Activated T-helper 1 cell treated with anti-CD3 and anti-CD28 coated beads, Interleukin-2, amount 50 U/mL, for 16 hours (primary cell): ENCODE results near the gene KRTAP10-2.
"Not testable (repeated sequence)": the region's sequence is repeated elsewhere in the genome, so short reads cannot be mapped to it uniquely, and the experiment has no call there.

Experiments
- DNase-seq, 2 donors: peaks; one replicate each; pipeline ENCODE4 v3.0.0-alpha.2; 2020; ENCODE audit warnings: low read depth in 1 of 2, low spot score in 1 of 2

KRTAP10-2 gene, protein sequence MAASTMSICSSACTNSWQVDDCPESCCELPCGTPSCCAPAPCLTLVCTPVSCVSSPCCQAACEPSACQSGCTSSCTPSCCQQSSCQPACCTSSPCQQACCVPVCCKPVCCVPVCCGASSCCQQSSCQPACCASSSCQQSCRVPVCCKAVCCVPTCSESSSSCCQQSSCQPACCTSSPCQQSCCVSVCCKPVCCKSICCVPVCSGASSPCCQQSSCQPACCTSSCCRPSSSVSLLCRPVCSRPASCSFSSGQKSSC

GRCh38 chr21:44551340-44551961 is at the start of gene KRTAP10-2:
KRTAP10-2 (minus strand) TSS chr21:44551505; CDS start chr21:44551458, 47 bp downstream.
- DNase-seq = no peak

DNA sequence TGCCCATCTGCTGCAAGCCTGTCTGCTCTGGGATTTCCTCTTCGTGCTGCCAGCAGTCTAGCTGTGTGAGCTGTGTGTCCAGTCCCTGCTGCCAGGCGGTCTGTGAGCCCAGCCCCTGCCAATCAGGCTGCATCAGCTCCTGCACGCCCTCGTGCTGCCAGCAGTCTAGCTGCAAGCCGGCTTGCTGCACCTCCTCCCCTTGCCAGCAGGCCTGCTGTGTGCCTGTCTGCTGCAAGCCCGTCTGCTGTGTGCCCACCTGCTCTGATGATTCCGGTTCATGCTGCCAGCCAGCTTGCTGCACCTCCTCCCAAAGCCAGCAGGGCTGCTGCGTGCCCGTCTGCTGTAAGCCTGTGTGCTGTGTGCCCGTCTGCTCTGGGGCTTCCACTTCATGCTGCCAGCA is 49.8 kb upstream of the KRTAP10-2 start:
- DNase-seq = not testable (repeated sequence)

GRCh38 chr21:44600118-44600978 is 49.0 kb upstream of the KRTAP10-2 start, which contains the start of gene KRTAP10-7:
KRTAP10-7 (plus strand) TSS chr21:44600597; CDS start chr21:44600622, 25 bp downstream.
- DNase-seq = not testable (repeated sequence)

GRCh38 chr21:44599264-44600029 is 48.1 kb upstream of the KRTAP10-2 start:
- DNase-seq = no peak

DNA sequence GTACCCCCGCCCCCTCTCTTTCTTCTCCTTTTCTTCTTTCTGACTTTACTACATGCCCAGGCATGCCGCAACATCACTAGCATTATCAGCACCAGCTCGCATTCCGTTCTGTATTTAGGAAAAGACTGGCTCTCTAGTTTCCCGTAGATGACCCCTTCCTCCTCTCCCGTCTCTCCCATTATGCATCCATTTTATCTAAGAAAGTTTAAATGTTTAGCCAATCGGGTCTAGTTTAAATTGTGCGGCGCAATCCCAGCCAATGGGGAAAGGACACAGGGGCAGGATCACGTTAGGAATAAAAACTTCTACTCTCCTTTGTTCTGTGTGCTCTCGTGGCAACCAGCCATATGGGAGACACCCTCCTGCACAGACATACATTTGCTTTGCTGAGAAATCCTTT is 46.8 kb upstream of the KRTAP10-2 start:
- DNase-seq = no peak

DNA sequence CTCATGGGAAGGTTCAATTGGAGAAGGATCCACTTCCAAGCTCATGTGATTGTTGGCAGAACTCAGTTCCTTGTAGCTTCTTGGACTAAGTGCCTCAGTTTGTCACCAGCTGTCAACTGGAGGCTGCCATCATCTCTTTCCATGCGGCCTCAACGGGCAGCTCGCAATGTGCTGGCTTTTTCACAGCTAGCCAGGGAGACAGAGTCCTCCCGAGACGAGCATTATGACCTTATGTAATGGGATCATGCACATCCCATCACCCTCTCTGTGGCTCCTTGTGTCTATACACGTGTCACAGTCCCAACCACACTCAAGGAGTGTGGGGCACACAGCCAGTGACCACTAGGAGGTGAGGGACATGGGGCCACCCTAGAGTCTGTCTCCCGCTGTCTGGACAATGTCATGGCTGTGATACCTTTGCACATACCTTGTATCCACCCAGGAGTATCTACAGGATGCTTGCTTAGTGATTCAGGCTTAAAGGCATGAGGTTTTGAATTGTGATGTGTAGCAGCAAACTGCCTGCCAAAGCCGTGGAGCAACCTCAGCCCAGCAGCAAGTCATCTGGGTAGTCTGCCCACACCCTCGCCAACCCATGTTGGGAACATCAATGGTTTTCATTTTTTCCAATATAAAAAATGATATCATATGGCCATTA is 44.9 kb upstream of the KRTAP10-2 start:
- DNase-seq = no peak

DNA sequence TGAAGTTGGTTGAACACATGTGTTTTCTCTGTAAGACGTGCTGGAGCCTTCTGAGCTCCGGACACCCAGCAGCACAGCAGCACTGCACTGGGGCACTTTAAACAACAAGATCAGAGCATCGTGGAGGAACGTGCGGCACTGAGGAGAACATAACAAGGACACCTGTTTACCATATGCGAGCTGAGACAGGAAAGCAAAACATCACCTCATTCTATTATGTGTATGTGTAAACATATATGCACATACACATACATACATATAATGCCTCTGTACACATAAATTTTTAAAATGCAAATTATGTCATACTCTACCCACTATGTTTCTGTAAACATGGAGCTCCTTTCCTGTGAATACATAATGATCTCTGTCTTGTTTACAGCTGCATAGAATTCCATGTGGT is 44.2 kb upstream of the KRTAP10-2 start:
- no peak for DNase-seq

DNA sequence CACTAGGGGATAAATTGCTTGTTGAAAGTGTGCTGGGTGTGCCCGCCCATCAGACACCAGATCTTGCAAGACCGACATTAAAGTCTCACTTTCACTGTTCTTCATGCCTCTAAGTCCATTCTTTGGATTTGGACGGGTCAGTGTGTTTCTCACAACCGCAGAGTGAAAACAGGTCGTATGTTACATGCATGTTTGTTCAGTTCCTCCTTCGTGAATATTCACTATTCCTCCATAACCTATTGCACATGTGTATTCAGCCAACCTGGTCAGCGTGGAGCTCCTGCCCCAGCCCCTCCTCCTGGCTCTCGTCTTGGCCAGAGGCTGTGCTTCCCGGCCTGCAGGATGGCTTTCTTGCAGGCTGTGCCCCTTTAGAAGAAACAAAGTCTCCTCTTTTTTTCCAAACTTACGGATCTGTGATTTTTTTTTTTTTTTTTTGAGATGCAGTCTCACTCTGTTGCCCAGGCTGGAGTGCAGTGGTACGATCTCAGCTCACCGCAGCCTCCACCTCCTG is 43.2 kb upstream of the KRTAP10-2 start:
- no peak for DNase-seq

- DNase-seq = no peak
These were observed 42.5 kb upstream of the KRTAP10-2 start for GRCh38 chr21:44593598-44594405.

DNA sequence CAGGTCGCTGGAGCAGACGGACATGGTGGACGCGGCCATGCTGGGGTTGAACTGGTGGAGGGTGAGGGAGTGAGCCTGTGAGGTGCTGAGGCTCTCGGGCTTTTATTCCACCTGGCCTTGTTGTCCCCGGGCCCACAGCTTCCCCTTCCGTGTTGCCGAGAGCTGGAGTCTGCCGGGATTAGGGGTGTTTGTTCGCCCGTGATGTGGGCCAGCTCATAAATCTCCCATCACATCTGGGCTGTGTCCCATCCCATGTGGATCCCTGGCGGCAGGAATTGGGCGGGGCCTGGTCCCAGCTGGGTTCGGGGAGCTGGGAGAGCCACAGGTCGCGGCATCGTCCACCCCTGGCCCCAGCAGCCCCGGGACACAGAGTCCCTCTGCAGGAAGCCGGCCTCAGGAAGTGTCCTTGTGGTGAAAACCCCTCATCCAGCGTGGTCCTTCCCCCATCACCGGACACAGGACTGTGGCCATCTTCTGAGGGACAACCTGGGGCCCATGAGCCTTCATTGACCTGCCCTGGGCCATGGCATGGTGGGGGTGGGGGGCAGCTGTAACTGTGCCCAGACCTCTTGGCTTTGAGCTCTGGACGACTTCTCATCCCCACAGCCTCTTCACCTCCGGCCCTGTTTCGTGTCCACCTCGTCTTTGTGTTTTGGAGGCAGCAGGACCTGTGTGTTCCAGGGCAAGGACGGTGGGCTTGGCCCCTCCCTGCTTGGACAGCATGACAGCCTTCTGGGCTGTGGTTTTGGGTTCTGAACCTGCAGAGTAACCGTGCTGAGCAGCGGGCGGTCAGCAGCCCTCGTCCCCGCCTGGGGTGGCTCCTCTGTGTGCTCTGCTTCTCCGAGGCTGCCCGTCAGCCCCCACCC is 41.4 kb upstream of the KRTAP10-2 start, which contains the start of gene KRTAP10-6:
KRTAP10-6 (minus strand) TSS at position 60 of the 866 bp plus-strand sequence; CDS start at position 39, 21 bp downstream.
- no peak for DNase-seq

DNA sequence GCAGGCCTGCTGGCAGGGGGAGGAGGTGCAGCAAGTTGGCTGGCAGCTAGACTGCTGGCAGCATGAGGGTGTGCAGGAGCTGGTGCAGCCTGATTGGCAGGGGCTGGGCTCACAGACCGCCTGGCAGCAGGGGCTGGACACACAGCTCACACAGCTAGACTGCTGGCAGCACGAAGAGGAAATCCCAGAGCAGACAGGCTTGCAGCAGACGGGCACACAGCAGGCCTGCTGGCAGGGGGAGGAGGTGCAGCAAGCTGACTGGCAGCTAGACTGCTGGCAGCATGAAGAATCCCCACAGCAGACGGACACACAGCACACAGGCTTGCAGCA is 40.5 kb upstream of the KRTAP10-2 start:
- DNase-seq = not testable (repeated sequence)

- DNase-seq = not testable (repeated sequence)
These were observed 39.8 kb upstream of the KRTAP10-2 start for GRCh38 chr21:44590897-44591800.

GRCh38 chr21:44590311-44590721 is 39.0 kb upstream of the KRTAP10-2 start:
- no peak for DNase-seq

- no peak for DNase-seq
These were observed 38.4 kb upstream of the KRTAP10-2 start for GRCh38 chr21:44589586-44590305.

DNA sequence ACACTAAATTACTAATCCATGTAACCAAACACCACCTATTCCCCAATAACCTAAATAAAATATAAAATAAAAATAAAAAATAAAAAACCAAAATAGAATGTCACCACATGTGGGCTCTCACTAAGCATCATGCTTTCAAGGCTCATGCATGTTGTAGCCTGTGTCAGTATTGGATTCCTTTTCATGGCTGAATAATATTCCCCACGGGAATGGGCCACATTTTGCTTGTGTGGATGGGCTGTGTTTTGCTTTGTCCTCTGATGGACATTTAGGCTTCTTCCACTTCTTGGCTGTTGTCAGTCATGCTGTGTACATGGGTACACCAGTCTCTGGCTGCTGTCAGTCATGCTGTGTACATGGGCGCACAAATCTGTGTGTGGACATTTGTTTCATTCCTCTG is 37.8 kb upstream of the KRTAP10-2 start:
- DNase-seq = no peak

GRCh38 chr21:44585892-44586291 is 34.6 kb upstream of the KRTAP10-2 start:
- DNase-seq = no peak

- no peak for DNase-seq
These were observed 32.5 kb upstream of the KRTAP10-2 start for GRCh38 chr21:44583800-44584147.
